Ovary (tissue), 9 donors: ENCODE measurements around the gene LMAN1. TPM values are rescaled to one million over a fixed set of nuclear protein-coding genes. Genes with fewer than 3 reads are reported as not detected.

Experiments used
- DNase-seq, 5 donors: peaks; one replicate each; pipeline ENCODE4 v3.0.0-alpha.2; 2019 to 2020
- H3K27ac ChIP-seq, 2 donors: fragments of 200-600 bp; one replicate each; pipeline versions ENCODE4 v1.5.1 to v1.8.0; 2019 to 2022
- H3K27me3 ChIP-seq: fragments of 200-600 bp; one replicate; pipeline ENCODE4 v1.8.0; 2022
- H3K36me3 ChIP-seq: fragments of 200-600 bp; sonication (generic); one replicate; pipeline ENCODE4 v1.5.1; 2019
- H3K4me1 ChIP-seq: one replicate; pipeline ENCODE4 v1.8.1; 2013; ENCODE audit warnings: mild to moderate bottlenecking, moderate library complexity; ENCODE audit not compliant: insufficient read depth
- H3K4me3 ChIP-seq: fragments of 200-600 bp; sonication (generic); one replicate; pipeline ENCODE4 v1.5.1; 2017
- H3K9me3 ChIP-seq, 2 donors: fragments of 200-600 bp in 1 of 2; sonication (generic) in 1 of 2; one replicate each; pipeline versions ENCODE4 v1.5.1 to v1.8.1; 2013 to 2019; ENCODE audit warnings: mild to moderate bottlenecking in 1 of 2, moderate library complexity in 1 of 2
- CTCF ChIP-seq, 3 donors: fragments of 450-650 bp in 2 of 3; fragments of 200-600 bp in 1 of 3; IDR thresholded peaks; one replicate each; pipeline versions ENCODE4 v1.5.1 to v1.8.0; 2016 to 2022; ENCODE audit warnings: antibody characterized with exemption in 3 of 3, mild to moderate bottlenecking in 1 of 3
- EP300 ChIP-seq: sonication (generic); formaldehyde crosslinking; IDR thresholded peaks from one replicate; pipeline ENCODE4 v1.6.1; 2017; ENCODE audit warnings: antibody characterized with exemption
- POLR2A ChIP-seq: fragments of 450-650 bp; IDR thresholded peaks from one replicate; pipeline ENCODE4 v1.6.1; 2017; ENCODE audit warnings: antibody characterized with exemption, mild to moderate bottlenecking, moderate library complexity
- WGBS, 3 donors: extraction: QIAGEN DNeasy Blood & Tissue Kit in 1 of 3; methylation state at CpG; one replicate each; pipeline versions ENCODE4 v1.1.5 to v1.1.7; 2013 to 2017; 5-methylcytosine and 5-hydroxymethylcytosine counted together
- intact Hi-C, 4 donors: fragments of 100-400 bp; cut with DNase I; formaldehyde crosslinking; loops; one replicate each; pipeline versions ENCODE4 v1.11.0 to v1.15.1; 2022 to 2023
- polyA plus RNA-seq, 2 donors: library from polyadenylated mRNA; stranded (reverse); fragments of 200-250 nt in 1 of 2; fragments of 350-450 nt in 1 of 2; fragmentation: Illumina TruSeq in 1 of 2; extraction: RNeasy Lipid Tissue Mini Kit (QIAGEN cat#74804) in 1 of 2; gene quantifications; one replicate each; pipeline ENCODE4 v1.2.3, GENCODE V29; 2013 to 2014
- total RNA-seq, 7 donors: library from RNA; depleted of rRNA in 2 of 7; stranded (reverse); fragments of >200 nt in 2 of 7; fragmentation: NEBNext Ultra II Directional in 3 of 7; extraction: Animal tissue kit (Norgen Biotek cat#: 25700) in 3 of 7; gene quantifications; one replicate each; pipeline versions ENCODE4 v1.1.0 to v1.2.4, GENCODE V29; 2016 to 2023
- donor health status: DM: no; HTN: no; CAD: no; lungs with moderate emphysema.
- donor health status: DM: no; HTN: no; CAD: no.
- donor health status: Bipolar disorder and iron deficiency.
- donor health status: DM: yes; HTN: yes; CAD: no.
- donor health status: DM: no; HTN: no; CAD: no.
- donor health status: DM: yes; HTN: yes; CAD: no.

Gene LMAN1
- total and polyA plus RNA-seq, 9 donors = 26.8 to 97.8 (median 66.3) TPM

- WGBS, 3 donors = 30 to 46% (median 35%) methylated on average over 4 of the region's 4 CpGs
Observed at GRCh38 chr18:59318460-59319050, 40.5 kb downstream of the LMAN1 start, which contains the start of gene CPLX4. Gene CPLX4 (minus strand): TSS chr18:59318649. CDS start chr18:59318462, 187 bp downstream.

GRCh38 chr18:59311631-59312030, 47.4 kb downstream of the LMAN1 start:
- Histone ChIP-seq H3K36me3 (no peaks in the 10 kb centered on the region), H3K27ac (no peak overlapping the region), H3K4me3 (no peak overlapping the region), H3K4me1 (no peaks in the 10 kb centered on the region), H3K9me3 (no peaks in the 10 kb centered on the region), H3K27me3 (no peaks in the 10 kb centered on the region)
- TF ChIP-seq CTCF (IDR thresholded peaks at IDR 0.05) (no peak), EP300 (no peak), POLR2A (no peak)
- intact Hi-C loops = loop anchor here in 1 of 4 donors (5.0 kb wide), 1 partner anchor 86 kb away; no protein-coding TSS in a partner anchor
- DNase-seq = no peak
- 89 to 92% (median 91%) methylated on average over 7 of the region's 7 CpGs for WGBS, 3 donors

More at GRCh38 chr18:59318460-59319050, 40.5 kb downstream of the LMAN1 start, which contains the start of gene CPLX4:
- no peak for TF ChIP-seq CTCF (IDR thresholded peaks at IDR 0.05)
- TF ChIP-seq EP300 = no peak
- no peak for TF ChIP-seq POLR2A
- Histone ChIP-seq H3K4me3 (no peak within 1 kb of the TSS), H3K4me1 (no peaks in the 10 kb centered on the region), H3K36me3 (no peaks in the 10 kb centered on the region), H3K27me3 (no peaks in the 10 kb centered on the region), H3K9me3 (no peaks in the 10 kb centered on the region), H3K27ac (no peak within 1 kb of the TSS)
- DNase-seq = no peak
- intact Hi-C loops = no loop called here

- Histone ChIP-seq H3K4me1 (no peaks in the 10 kb centered on the region), H3K9me3 (no peaks in the 10 kb centered on the region), H3K4me3 (no peak overlapping the region), H3K27me3 (no peaks in the 10 kb centered on the region), H3K36me3 (no peaks in the 10 kb centered on the region), H3K27ac (no peak overlapping the region)
- no peak for DNase-seq
- 1 to 5% (median 1%) methylated on average over 5 of the region's 5 CpGs for WGBS, 3 donors
- intact Hi-C loops = loop anchor here in 3 of 4 donors (2.0 to 10.0 kb wide), 4 partner anchors 93 to 513 kb away; no protein-coding TSS in a partner anchor
- TF ChIP-seq CTCF (IDR thresholded peaks at IDR 0.05) = no peak
- no peak for TF ChIP-seq POLR2A
- no peak for TF ChIP-seq EP300
Observed at GRCh38 chr18:59308938-59309260, 50.2 kb downstream of the LMAN1 start.

- DNase-seq = peak; percentile 68 to 86 (median 78)
- no peak overlapping the region for H3K4me3 ChIP-seq
- no peak overlapping the region for H3K27ac ChIP-seq
- H3K4me1 ChIP-seq = no peaks in the 10 kb centered on the region
- intact Hi-C loops = loop anchor here in 3 of 4 donors (2.0 to 10.0 kb wide), 4 partner anchors 94 to 514 kb away; no protein-coding TSS in a partner anchor
- TF ChIP-seq EP300 (no peak), CTCF (IDR thresholded peaks at IDR 0.05) (peak; percentile 57 to 76 (median 59))
- 1 to 2% (median 1%) methylated on average over 44 to 46 of the region's 46 CpGs for WGBS, 3 donors
- no peaks in the 10 kb centered on the region for H3K36me3 ChIP-seq
- H3K9me3 ChIP-seq = no peaks in the 10 kb centered on the region
- no peaks in the 10 kb centered on the region for H3K27me3 ChIP-seq
Observed at GRCh38 chr18:59308248-59308937, 50.7 kb downstream of the LMAN1 start.
